ENCODE data around the gene ZNF410.

Gene ZNF410

GRCh38 chr14:73877790-73878189, 8.9 kb upstream of the ZNF410 start:
- no peak for TF ChIP-seq CTCF (IDR thresholded peaks at IDR 0.05)

GRCh38 chr14:73878436-73878835, 8.2 kb upstream of the ZNF410 start:
- TF ChIP-seq CTCF (IDR thresholded peaks at IDR 0.05) = no peak

- no peak for TF ChIP-seq CTCF (IDR thresholded peaks at IDR 0.05)
Observed at GRCh38 chr14:73879027-73879426, 7.6 kb upstream of the ZNF410 start.

GRCh38 chr14:73884438-73885190, 2.0 kb upstream of the ZNF410 start:
- no peak for TF ChIP-seq CTCF (IDR thresholded peaks at IDR 0.05)

- TF ChIP-seq CTCF (IDR thresholded peaks at IDR 0.05) = no peak
Observed at GRCh38 chr14:73887318-73887616, 608 bp downstream of the ZNF410 start.

GRCh38 chr14:73887694-73888459, 1.2 kb downstream of the ZNF410 start:
- TF ChIP-seq CTCF (IDR thresholded peaks at IDR 0.05) = no peak

GRCh38 chr14:73888460-73888725, 1.7 kb downstream of the ZNF410 start:
- TF ChIP-seq CTCF (IDR thresholded peaks at IDR 0.05) = no peak
